Measurements from ENCODE around the gene PRR20G.

The PRR20G gene

DNA sequence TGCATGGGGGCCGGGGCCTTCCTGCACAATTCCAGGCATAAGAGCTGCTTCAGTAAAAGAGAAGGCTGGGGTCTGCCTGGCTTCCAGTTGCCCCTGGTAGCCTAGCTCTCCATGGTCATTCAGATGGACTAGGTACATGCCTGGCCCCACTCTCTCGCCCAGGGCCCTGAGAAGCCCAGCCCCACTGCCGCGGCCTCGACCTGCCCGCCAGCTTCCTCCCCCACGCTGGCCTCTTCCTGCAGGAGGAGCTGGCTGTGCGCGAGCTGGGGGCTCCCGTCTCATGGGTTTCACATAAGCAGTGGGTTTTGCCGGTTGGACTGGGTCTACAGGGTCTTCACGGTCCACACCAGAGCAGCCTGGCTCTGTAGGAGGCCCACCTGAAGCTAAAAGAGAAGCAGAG lies 3.6 kb downstream of the PRR20G start:
- Histone ChIP-seq H3K27me3 (ENCODE audit: control insufficient read depth in 1 of 2, insufficient read depth in 2 of 2, low read length in 2 of 2) (peaks cover 0 to 4% of the 10 kb centered on the region in 2 donors), H3K9me3 (ENCODE audit: control insufficient read depth in 2 of 2, low read length in 2 of 2) (peaks cover 2 to 3% of the 10 kb centered on the region in 2 donors), H3K36me3 (ENCODE audit: control insufficient read depth in 2 of 2, insufficient read depth in 2 of 2, low read length in 2 of 2) (no peaks in the 10 kb centered on the region), H3K4me1 (ENCODE audit: control insufficient read depth, insufficient read depth, low read length) (no peaks in the 10 kb centered on the region), H3K27ac (ENCODE audit: low read length) (no peak overlapping the region), H3K4me3 (ENCODE audit: low read length in 2 of 2) (no peak overlapping the region), H3K9ac (ENCODE audit: low read length in 2 of 2) (no peak overlapping the region)

- Histone ChIP-seq H3K4me3 (ENCODE audit: low read length in 2 of 2) (no peak overlapping the region), H3K4me1 (ENCODE audit: control insufficient read depth, insufficient read depth, low read length) (no peaks in the 10 kb centered on the region), H3K9me3 (ENCODE audit: control insufficient read depth in 2 of 2, low read length in 2 of 2) (peaks cover 0 to 2% of the 10 kb centered on the region in 2 donors), H3K9ac (ENCODE audit: low read length in 2 of 2) (no peak overlapping the region), H3K27me3 (ENCODE audit: control insufficient read depth in 1 of 2, insufficient read depth in 2 of 2, low read length in 2 of 2) (no peaks in the 10 kb centered on the region), H3K27ac (ENCODE audit: low read length) (no peak overlapping the region), H3K36me3 (ENCODE audit: control insufficient read depth in 2 of 2, insufficient read depth in 2 of 2, low read length in 2 of 2) (no peaks in the 10 kb centered on the region)
Measured at GRCh38 chr3:127277561-127277960, 10.3 kb downstream of the PRR20G start.

DNA sequence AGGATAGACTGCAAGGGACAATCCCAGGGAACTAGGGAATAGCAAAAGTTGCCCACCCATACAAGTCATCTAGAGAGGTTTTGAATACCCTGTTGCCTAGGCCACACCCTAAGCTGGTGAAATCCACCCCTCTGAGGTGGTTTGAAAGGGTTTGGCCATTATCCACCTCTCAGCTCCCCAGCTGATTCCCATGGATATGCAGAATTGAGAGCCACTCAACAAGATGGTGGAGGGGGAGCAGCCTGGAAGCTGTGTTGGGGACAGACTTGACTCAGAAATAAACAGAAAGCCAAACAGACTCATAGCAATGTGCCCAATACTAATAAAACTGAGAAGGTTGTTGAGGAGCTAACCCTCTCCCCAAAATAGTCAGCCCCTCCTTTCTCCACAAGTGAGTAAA lies 10.9 kb downstream of the PRR20G start:
- Histone ChIP-seq H3K36me3 (ENCODE audit: control insufficient read depth in 2 of 2, insufficient read depth in 2 of 2, low read length in 2 of 2) (no peaks in the 10 kb centered on the region), H3K9ac (ENCODE audit: low read length in 2 of 2) (no peak overlapping the region), H3K4me3 (ENCODE audit: low read length in 2 of 2) (no peak overlapping the region), H3K27ac (ENCODE audit: low read length) (no peak overlapping the region), H3K4me1 (ENCODE audit: control insufficient read depth, insufficient read depth, low read length) (no peaks in the 10 kb centered on the region), H3K9me3 (ENCODE audit: control insufficient read depth in 2 of 2, low read length in 2 of 2) (no peaks in the 10 kb centered on the region), H3K27me3 (ENCODE audit: control insufficient read depth in 1 of 2, insufficient read depth in 2 of 2, low read length in 2 of 2) (no peaks in the 10 kb centered on the region)

DNA sequence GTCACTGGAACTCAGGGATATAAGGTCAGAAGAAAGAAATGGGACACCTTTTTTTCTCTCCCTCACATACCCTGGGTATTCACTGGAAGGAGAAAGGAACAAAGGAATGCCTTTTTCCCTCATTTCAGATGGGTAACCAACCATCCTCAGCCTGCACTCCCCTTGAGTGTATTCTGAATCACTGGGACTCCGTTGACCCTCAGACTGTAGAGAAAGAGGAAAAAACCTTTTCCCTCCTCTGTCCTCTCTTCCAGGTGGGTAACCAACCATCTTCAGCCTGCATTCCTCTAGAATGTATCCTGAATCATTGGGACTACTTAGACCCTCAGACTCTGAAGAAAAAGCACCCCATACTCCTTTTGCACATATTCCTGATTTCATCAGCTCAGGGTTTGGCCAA lies 11.4 kb downstream of the PRR20G start:
- Histone ChIP-seq H3K4me3 (ENCODE audit: low read length in 2 of 2) (no peak overlapping the region), H3K9me3 (ENCODE audit: control insufficient read depth in 2 of 2, low read length in 2 of 2) (no peaks in the 10 kb centered on the region), H3K27ac (ENCODE audit: low read length) (no peak overlapping the region), H3K9ac (ENCODE audit: low read length in 2 of 2) (no peak overlapping the region), H3K27me3 (ENCODE audit: control insufficient read depth in 1 of 2, insufficient read depth in 2 of 2, low read length in 2 of 2) (no peaks in the 10 kb centered on the region), H3K36me3 (ENCODE audit: control insufficient read depth in 2 of 2, insufficient read depth in 2 of 2, low read length in 2 of 2) (no peaks in the 10 kb centered on the region), H3K4me1 (ENCODE audit: control insufficient read depth, insufficient read depth, low read length) (no peaks in the 10 kb centered on the region)

GRCh38 chr3:127275287-127275781 lies 12.5 kb downstream of the PRR20G start:
- Histone ChIP-seq H3K27me3 (ENCODE audit: control insufficient read depth in 1 of 2, insufficient read depth in 2 of 2, low read length in 2 of 2) (no peaks in the 10 kb centered on the region), H3K36me3 (ENCODE audit: control insufficient read depth in 2 of 2, insufficient read depth in 2 of 2, low read length in 2 of 2) (no peaks in the 10 kb centered on the region), H3K9ac (ENCODE audit: low read length in 2 of 2) (no peak overlapping the region), H3K4me1 (ENCODE audit: control insufficient read depth, insufficient read depth, low read length) (no peaks in the 10 kb centered on the region), H3K4me3 (ENCODE audit: low read length in 2 of 2) (no peak overlapping the region), H3K27ac (ENCODE audit: low read length) (no peak overlapping the region), H3K9me3 (ENCODE audit: control insufficient read depth in 2 of 2, low read length in 2 of 2) (no peaks in the 10 kb centered on the region)

- Histone ChIP-seq H3K9me3 (ENCODE audit: control insufficient read depth in 2 of 2, low read length in 2 of 2) (peaks cover 0 to under 1% of the 10 kb centered on the region in 2 donors), H3K4me1 (ENCODE audit: control insufficient read depth, insufficient read depth, low read length) (no peaks in the 10 kb centered on the region), H3K27ac (ENCODE audit: low read length) (no peak overlapping the region), H3K27me3 (ENCODE audit: control insufficient read depth in 1 of 2, insufficient read depth in 2 of 2, low read length in 2 of 2) (no peaks in the 10 kb centered on the region), H3K9ac (ENCODE audit: low read length in 2 of 2) (no peak overlapping the region), H3K4me3 (ENCODE audit: low read length in 2 of 2) (no peak overlapping the region), H3K36me3 (ENCODE audit: control insufficient read depth in 2 of 2, insufficient read depth in 2 of 2, low read length in 2 of 2) (no peaks in the 10 kb centered on the region)
Measured at GRCh38 chr3:127274200-127274760, 13.6 kb downstream of the PRR20G start.

GRCh38 chr3:127273206-127273605 lies 14.6 kb downstream of the PRR20G start:
- H3K9me3 ChIP-seq (ENCODE audit: control insufficient read depth in 2 of 2, low read length in 2 of 2): peaks cover 7 to 11% of the 10 kb centered on the region in 2 donors
- no peak overlapping the region for H3K27ac ChIP-seq (ENCODE audit: low read length)
- H3K9ac ChIP-seq (ENCODE audit: low read length in 2 of 2): no peak overlapping the region
- no peak overlapping the region for H3K4me3 ChIP-seq (ENCODE audit: low read length in 2 of 2)
- H3K27me3 ChIP-seq (ENCODE audit: control insufficient read depth in 1 of 2, insufficient read depth in 2 of 2, low read length in 2 of 2): no peaks in the 10 kb centered on the region
- H3K4me1 ChIP-seq (ENCODE audit: control insufficient read depth, insufficient read depth, low read length): no peaks in the 10 kb centered on the region
- no peaks in the 10 kb centered on the region for H3K36me3 ChIP-seq (ENCODE audit: control insufficient read depth in 2 of 2, insufficient read depth in 2 of 2, low read length in 2 of 2)

GRCh38 chr3:127266186-127266585 lies 21.7 kb downstream of the PRR20G start:
- Histone ChIP-seq H3K9ac (ENCODE audit: low read length in 2 of 2) (no peak overlapping the region), H3K36me3 (ENCODE audit: control insufficient read depth in 2 of 2, insufficient read depth in 2 of 2, low read length in 2 of 2) (no peaks in the 10 kb centered on the region), H3K9me3 (ENCODE audit: control insufficient read depth in 2 of 2, low read length in 2 of 2) (peaks cover 9 to 12% of the 10 kb centered on the region in 2 donors), H3K27me3 (ENCODE audit: control insufficient read depth in 1 of 2, insufficient read depth in 2 of 2, low read length in 2 of 2) (peaks cover 2 to 5% of the 10 kb centered on the region in 2 donors), H3K27ac (ENCODE audit: low read length) (no peak overlapping the region), H3K4me1 (ENCODE audit: control insufficient read depth, insufficient read depth, low read length) (no peaks in the 10 kb centered on the region), H3K4me3 (ENCODE audit: low read length in 2 of 2) (no peak overlapping the region)

GRCh38 chr3:127265581-127265981 lies 22.3 kb downstream of the PRR20G start:
- Histone ChIP-seq H3K36me3 (ENCODE audit: control insufficient read depth in 2 of 2, insufficient read depth in 2 of 2, low read length in 2 of 2) (no peaks in the 10 kb centered on the region), H3K4me3 (ENCODE audit: low read length in 2 of 2) (no peak overlapping the region)

DNA sequence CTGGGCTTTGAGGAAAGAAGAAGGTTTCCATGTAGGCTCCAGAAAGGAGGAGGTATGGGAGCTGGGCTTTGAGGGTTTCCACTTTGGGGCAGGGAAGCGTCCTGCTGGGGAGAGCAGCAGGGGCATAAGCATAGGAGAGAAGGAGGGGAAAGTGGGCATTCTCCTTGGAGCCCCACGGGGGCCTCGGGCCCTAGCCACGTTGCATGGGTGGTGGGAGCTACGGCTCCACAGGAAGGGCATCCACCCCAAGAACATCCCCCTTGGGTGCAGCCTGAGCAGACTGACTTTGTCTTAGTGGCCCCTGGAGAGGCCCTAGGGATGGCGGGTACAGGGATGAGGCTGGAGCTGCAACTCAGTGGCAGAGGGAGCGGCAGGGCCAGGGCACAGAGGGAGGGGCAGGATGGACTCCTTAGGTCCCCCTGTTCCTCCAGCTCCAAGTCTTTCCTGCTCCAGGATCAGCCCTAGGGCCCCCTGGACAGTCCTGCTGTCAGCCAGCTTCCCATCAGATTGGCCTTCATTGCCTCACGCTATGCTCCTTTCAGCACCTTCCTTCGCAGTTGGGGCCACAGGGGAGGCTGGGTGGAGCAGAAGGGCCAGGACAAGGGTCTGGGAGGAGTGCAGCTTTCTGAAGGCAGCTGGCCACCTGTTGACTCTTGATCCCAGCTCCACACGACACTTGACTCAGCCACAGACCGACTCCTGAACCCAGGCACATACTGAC lies 22.9 kb downstream of the PRR20G start:
- H3K4me3 ChIP-seq (ENCODE audit: low read length in 2 of 2): no peak overlapping the region
- H3K9ac ChIP-seq (ENCODE audit: low read length in 2 of 2): no peak overlapping the region
- peaks cover 9 to 12% of the 10 kb centered on the region in 2 donors for H3K9me3 ChIP-seq (ENCODE audit: control insufficient read depth in 2 of 2, low read length in 2 of 2)
- no peaks in the 10 kb centered on the region for H3K36me3 ChIP-seq (ENCODE audit: control insufficient read depth in 2 of 2, insufficient read depth in 2 of 2, low read length in 2 of 2)
- no peak overlapping the region for H3K27ac ChIP-seq (ENCODE audit: low read length)
- no peaks in the 10 kb centered on the region for H3K4me1 ChIP-seq (ENCODE audit: control insufficient read depth, insufficient read depth, low read length)
- H3K27me3 ChIP-seq (ENCODE audit: control insufficient read depth in 1 of 2, insufficient read depth in 2 of 2, low read length in 2 of 2): peaks cover 2 to 5% of the 10 kb centered on the region in 2 donors

More at GRCh38 chr3:127265581-127265981, 22.3 kb downstream of the PRR20G start:
- no peak overlapping the region for H3K27ac ChIP-seq (ENCODE audit: low read length)
- no peaks in the 10 kb centered on the region for H3K4me1 ChIP-seq (ENCODE audit: control insufficient read depth, insufficient read depth, low read length)
- H3K9ac ChIP-seq (ENCODE audit: low read length in 2 of 2): no peak overlapping the region
- peaks cover 2 to 5% of the 10 kb centered on the region in 2 donors for H3K27me3 ChIP-seq (ENCODE audit: control insufficient read depth in 1 of 2, insufficient read depth in 2 of 2, low read length in 2 of 2)
- peaks cover 9 to 12% of the 10 kb centered on the region in 2 donors for H3K9me3 ChIP-seq (ENCODE audit: control insufficient read depth in 2 of 2, low read length in 2 of 2)

- peaks cover 2 to 5% of the 10 kb centered on the region in 2 donors for H3K27me3 ChIP-seq (ENCODE audit: control insufficient read depth in 1 of 2, insufficient read depth in 2 of 2, low read length in 2 of 2)
- no peaks in the 10 kb centered on the region for H3K4me1 ChIP-seq (ENCODE audit: control insufficient read depth, insufficient read depth, low read length)
- H3K9me3 ChIP-seq (ENCODE audit: control insufficient read depth in 2 of 2, low read length in 2 of 2): peaks cover 9 to 11% of the 10 kb centered on the region in 2 donors
- no peak overlapping the region for H3K9ac ChIP-seq (ENCODE audit: low read length in 2 of 2)
- no peak overlapping the region for H3K4me3 ChIP-seq (ENCODE audit: low read length in 2 of 2)
- H3K36me3 ChIP-seq (ENCODE audit: control insufficient read depth in 2 of 2, insufficient read depth in 2 of 2, low read length in 2 of 2): no peaks in the 10 kb centered on the region
- no peak overlapping the region for H3K27ac ChIP-seq (ENCODE audit: low read length)
Measured at GRCh38 chr3:127264292-127264691, 23.6 kb downstream of the PRR20G start.
